Fibroblast of mammary gland (primary cell): ENCODE measurements around the gene F2R.

Experiments used
- DNase-seq: peaks from one replicate; pipeline ENCODE4 v3.0.0-alpha.2; 2010; ENCODE audit warnings: low read depth
- H3K4me3 ChIP-seq: 2 replicates; pipeline ENCODE4 v1.5.1; 2011; ENCODE audit warnings: low read depth, mild to moderate bottlenecking, low read length, moderate library complexity; ENCODE audit not compliant: control insufficient read depth
- CTCF ChIP-seq: conservative IDR thresholded peaks from 2 replicates; pipeline ENCODE4 v1.5.1; 2011; ENCODE audit warnings: low read depth, low read length, inconsistent platforms; ENCODE audit not compliant: control insufficient read depth, insufficient read depth

Gene F2R

GRCh38 chr5:76716456-76717157 is 681 bp downstream of the F2R start:
- H3K4me3 ChIP-seq: peak overlapping the region; percentile 89
- DNase-seq: no peak
- no peak for TF ChIP-seq CTCF

GRCh38 chr5:76717222-76718083 is 1.5 kb downstream of the F2R start:
- peak overlapping the region; percentile 89 for H3K4me3 ChIP-seq
- no peak for DNase-seq
- no peak for TF ChIP-seq CTCF

GRCh38 chr5:76718381-76718832 is 2.5 kb downstream of the F2R start:
- DNase-seq: peak; percentile 24
- no peak overlapping the region for H3K4me3 ChIP-seq
- no peak for TF ChIP-seq CTCF

- no peak for DNase-seq
- no peak for TF ChIP-seq CTCF
- no peak overlapping the region for H3K4me3 ChIP-seq
Observed at GRCh38 chr5:76718880-76719279, 3.0 kb downstream of the F2R start.

GRCh38 chr5:76720988-76721569 is 5.2 kb downstream of the F2R start:
- no peak for DNase-seq
- no peak for TF ChIP-seq CTCF
- H3K4me3 ChIP-seq: no peak overlapping the region

- DNase-seq: no peak
- no peak overlapping the region for H3K4me3 ChIP-seq
Observed at GRCh38 chr5:76723266-76723665, 7.3 kb downstream of the F2R start.

More at GRCh38 chr5:76723266-76723665, 7.3 kb downstream of the F2R start:
- TF ChIP-seq CTCF: no peak
